GM21723 (cell line): Measurements from ENCODE around the gene ROR2.
A peak's percentile ranks its signal among the peaks of the same experiment; 100 is the strongest.
"Not testable (repeated sequence)": the region's sequence is repeated elsewhere in the genome, so short reads cannot be mapped to it uniquely, and the experiment has no call there.

ENCODE experiments used
- ATAC-seq: cut with Tn5 transposase; IDR thresholded peaks from one replicate; pipeline ENCODE4 v1.9.1; 2021; ENCODE audit warnings: mild to moderate bottlenecking, moderate library complexity; ENCODE audit not compliant: unreplicated experiment

ROR2 gene

DNA sequence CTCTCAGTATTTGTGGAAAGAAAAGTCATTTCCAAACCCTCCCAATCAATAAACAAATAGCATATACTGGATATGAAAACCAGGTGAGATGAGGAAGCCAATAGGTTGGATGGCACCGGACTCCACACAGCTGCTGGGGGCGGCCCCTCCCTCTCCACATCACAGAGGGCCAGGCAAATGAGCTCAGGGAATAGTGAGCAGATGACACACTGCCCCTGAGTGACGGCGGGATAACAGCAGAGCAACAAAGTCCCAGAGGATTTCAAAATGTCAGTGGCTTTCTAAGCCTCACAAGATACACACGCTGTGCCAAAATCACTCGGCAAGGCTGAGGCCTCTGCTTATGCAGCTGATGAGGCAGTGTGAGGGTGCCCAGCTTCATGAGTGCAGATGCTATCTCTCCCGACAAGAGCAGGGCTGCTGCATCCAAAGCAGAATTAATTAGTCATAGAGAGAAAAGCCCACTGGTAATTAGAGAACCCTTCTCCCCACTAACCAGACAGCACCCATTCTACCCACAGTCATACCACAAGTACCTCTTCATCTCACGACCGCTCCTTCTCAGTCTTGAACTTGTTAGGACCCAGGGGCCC lies 291.4 kb downstream of the ROR2 start:
- ATAC-seq, result no peak

GRCh38 chr9:91657501-91657900 lies 292.5 kb downstream of the ROR2 start:
- no peak for ATAC-seq

GRCh38 chr9:91655658-91656057 lies 294.4 kb downstream of the ROR2 start:
- ATAC-seq, result no peak

GRCh38 chr9:91655215-91655614 lies 294.8 kb downstream of the ROR2 start:
- ATAC-seq, result no peak

DNA sequence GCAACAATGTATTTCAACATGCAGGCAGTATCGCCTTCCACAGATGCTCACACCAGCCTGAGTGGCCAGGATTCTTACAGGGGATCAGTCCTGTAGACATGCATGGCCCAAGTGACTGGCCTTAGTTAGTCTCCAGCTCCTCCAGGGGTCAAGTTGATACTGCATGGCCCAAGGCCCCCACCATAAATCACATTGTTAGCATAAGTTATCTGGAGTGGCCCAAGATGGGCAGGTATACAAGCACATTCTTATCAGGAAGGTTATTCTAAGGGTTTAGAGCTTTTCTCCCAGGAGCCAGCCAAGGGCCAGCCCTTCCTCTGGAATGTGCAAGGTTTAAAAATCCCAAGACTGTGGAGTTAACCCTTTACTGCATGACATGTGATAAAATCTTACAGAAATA lies 295.5 kb downstream of the ROR2 start:
- ATAC-seq, result no peak

DNA sequence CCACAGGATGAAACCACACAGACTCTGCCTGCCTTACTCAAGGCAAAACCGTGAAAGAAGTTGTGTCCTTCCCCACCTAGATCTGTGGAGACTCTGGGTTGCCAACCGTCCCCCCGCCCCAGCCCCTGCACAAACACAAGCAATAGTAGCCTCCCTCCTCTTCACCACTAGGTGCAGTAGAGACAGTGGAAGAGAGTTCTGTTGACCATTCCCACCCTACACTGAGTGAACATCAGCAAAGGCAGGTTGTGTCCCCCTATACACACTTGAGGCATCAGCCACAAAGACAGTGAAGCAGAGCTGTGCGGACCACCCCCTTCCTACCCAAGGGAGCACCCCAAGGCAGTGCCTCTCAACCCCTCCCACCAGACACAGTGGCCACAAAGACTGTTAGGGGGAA lies 302.7 kb downstream of the ROR2 start:
- ATAC-seq, result peak; percentile 30

GRCh38 chr9:91646702-91647101 lies 303.3 kb downstream of the ROR2 start:
- no peak for ATAC-seq

- ATAC-seq, result no peak
These were observed 305.6 kb downstream of the ROR2 start for GRCh38 chr9:91644433-91644832.

DNA sequence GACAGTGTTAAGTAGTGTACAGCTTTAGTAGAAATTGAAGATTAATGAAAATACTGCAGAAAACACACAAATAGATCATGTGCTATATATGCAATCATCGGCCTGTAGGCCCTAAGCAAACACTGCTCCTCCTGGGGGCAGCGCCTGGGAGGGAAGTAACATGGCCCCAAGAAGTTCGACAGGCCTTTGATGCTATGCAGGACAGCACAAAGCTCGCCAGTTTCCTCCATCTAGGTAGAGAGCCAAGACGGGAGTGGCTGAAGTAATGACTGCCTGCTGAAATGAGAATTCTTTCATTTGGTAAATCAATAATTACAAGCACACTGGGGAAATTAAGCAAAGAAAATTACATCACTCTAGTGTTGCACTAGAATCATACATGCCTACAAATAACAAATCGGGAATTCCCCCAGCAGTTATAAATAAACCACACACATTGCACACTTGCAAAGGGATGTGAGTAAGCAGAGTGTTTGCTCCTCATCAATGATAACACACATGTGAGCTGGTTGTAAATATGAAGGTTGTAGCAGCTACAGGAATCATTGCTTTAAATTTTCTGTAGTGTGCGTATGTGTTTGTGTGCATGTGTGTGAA lies 306.4 kb downstream of the ROR2 start:
- ATAC-seq, result no peak

DNA sequence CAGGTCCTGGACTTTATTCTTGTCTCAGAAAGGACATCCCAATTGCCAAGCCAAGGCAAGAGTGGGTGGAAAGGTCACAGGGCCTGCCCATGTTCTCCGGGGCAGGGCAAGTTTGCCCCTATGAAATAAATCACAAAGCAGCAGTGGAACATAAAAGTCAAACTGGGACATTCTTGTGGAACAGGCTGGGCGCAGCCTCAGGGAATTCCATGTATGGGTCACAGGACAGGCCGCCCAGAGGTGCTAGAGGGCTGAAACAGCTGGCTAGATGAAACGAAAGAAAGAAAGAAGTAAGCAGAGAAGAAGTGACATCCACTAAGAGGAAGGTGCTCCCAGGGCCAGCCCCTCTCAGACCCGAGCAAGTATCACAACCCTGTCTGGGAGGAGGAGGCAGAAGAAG lies 307.3 kb downstream of the ROR2 start:
- no peak for ATAC-seq

DNA sequence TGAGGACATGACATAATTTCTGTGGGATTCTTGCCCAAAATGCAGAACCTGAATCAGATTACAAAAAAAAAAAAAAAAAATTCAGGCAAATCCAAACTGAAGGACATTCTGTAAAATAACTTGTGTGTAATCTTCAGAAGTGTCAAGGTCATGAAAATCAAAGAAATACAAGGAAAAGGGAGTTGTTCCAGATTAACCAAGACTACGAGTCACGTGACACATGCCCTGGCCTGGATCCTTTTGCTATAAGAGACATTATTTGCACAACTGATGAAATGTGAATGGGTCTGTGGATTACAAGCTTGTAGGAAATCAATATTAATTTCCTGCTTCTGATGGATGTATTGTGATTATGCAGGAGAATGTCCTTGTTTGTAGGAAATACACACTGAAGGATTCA lies 309.6 kb downstream of the ROR2 start:
- ATAC-seq, result no peak

GRCh38 chr9:91639054-91639453 lies 311.0 kb downstream of the ROR2 start:
- no peak for ATAC-seq

- not testable (repeated sequence) for ATAC-seq
These were observed 315.2 kb downstream of the ROR2 start for GRCh38 chr9:91634832-91635231.

GRCh38 chr9:91629718-91630117 lies 320.3 kb downstream of the ROR2 start:
- ATAC-seq, result no peak

DNA sequence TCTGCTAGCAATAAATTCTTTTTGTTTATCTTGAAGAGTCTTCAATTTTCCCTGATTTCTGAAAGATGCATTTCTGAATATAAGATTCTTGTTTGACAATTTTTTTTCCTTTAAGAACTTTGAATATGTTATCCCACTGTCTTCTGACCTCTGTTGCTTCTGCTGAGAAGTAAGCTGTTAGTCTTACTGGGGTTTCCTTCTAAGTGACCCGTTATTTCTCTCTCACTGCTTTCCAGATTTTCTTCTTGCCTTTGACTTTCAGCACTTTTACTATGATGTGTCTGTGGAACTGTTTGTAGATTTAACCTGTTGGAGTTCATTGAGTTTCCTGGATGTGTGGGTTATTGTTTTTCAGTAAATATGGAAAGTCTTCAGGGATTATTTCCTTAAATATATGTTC lies 321.1 kb downstream of the ROR2 start:
- no peak for ATAC-seq

- no peak for ATAC-seq
These were observed 324.7 kb downstream of the ROR2 start for GRCh38 chr9:91625331-91625730.

DNA sequence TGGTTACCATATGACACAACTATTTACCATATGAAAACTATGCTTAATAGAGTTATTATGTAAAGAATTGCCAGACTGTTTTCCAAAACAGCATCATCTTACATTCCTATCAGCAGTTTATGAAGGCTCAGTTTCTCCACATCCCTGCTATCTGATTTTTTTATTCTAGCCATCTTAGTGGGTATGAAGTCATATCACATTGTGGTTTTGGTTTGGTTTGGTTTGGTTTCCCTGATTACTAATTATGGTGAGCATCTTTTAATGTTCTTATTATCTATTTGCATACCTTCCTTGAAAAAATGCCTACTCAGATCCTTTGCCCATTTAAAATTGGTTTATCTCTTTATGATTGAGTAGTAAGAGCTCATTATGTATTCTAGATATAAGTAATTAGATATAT lies 327.0 kb downstream of the ROR2 start:
- ATAC-seq, result no peak

DNA sequence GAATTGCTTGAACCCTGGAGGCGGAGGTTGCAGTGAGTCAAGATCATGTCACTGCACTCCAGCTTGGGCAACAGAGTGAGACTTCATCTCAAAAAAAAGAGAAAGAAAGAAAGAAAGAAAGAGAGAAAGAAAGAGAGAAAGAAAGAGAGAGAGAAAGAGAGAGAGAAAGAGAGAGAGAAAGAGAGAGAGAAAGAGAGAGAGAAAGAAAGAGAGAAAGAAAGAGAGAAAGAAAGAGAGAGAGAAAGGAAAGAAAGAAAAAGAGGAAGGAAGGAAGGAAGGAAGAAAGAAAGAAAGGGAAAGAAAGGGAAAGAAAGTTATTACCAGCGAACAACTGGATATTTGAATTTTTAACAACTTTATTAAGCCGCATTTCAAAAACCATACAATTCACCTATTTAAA lies 327.9 kb downstream of the ROR2 start:
- ATAC-seq, result not testable (repeated sequence)

DNA sequence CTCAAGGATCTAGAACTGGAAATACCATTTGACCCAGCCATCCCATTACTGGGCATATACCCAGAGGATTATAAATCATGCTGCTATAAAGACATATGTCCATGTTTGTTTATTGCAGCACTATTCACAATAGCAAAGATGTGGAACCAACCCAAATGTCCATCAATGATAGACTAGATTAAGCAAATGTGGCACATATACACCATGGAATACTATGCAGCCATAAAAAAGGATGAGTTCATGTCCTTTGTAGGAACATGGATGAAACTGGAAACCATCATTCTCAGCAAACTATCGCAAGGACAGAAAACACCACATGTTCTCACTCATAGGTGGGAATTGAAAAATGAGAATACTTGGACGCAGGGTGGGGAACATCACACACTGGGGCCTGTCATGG lies 336.0 kb downstream of the ROR2 start:
- ATAC-seq, result not testable (repeated sequence)

- no peak for ATAC-seq
These were observed 338.4 kb downstream of the ROR2 start for GRCh38 chr9:91611582-91611981.

DNA sequence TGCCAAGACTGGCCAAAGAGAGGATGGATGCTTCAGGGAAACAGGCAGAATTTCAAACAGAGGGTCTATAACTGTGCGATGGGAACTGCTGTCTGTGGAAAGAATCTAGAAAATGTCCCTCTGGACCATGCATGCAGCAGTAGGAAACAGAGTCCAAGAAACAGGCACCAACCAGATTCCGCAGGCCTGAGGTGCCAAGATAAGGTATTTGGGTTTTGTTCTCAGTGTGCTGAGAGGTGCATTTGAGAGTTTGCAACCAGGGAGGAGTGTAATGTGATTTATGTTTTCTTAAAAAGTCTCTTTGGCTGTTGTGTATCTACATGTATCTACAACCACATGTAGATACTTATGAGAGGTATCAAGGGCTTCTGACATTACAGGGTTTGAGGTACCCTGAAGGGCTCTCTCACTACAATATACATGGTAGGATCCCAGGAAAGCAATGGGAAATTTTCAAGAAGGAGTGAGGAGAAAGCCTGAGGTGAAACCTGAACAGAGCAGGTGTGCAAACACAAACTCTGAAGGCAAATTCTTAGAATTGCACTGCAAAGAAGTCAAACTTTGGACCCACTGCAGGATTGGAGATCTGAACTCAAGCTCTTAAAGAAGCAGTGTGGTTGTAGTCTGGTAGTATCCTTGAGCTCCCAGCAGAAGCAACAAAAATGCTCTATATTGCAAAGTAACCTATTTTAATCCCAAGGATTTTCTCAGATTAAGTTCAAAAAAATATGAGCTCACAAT lies 343.6 kb downstream of the ROR2 start:
- no peak for ATAC-seq

GRCh38 chr9:91604451-91605179 lies 345.4 kb downstream of the ROR2 start:
- no peak for ATAC-seq
